DND-41 (cell line): ENCODE results near the gene SLC38A8.

Experiments
- EZH2 ChIP-seq: IDR thresholded peaks from 3 replicates; pipeline ENCODE4 v1.6.1; 2012; ENCODE audit warnings: borderline replicate concordance, low read depth, mild to moderate bottlenecking, moderate library complexity, low read length, inconsistent platforms; ENCODE audit not compliant: severe bottlenecking
- TF ChIP-seq, protein P1 (sequence below): IDR thresholded peaks from 2 replicates; pipeline ENCODE4 v1.5.1; 2012; ENCODE audit warnings: borderline replicate concordance, low read length, moderate library complexity, mild to moderate bottlenecking; ENCODE audit not compliant: poor library complexity, severe bottlenecking; ENCODE audit errors: extremely low read depth

DNA sequence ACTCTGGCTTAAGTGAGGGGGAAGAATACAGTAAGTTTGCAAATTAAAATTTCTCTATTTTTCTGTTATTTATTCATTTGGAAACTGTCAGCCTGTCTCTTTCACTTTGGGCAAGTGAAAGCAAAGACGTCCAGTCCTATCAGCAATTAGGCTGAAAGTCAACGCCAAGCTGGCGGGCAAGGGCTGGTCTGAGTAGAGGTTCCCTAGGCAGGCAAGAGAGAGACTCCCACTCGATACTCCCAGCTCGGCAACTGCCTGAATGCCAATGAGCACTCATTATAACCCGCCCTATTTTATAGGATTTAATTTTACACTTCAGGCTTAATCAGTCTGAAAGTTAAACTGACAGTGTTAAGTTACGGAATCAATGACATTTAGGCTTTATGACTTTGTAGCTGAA is 14.3 kb upstream of the SLC38A8 start:
- TF ChIP-seq, protein P1, sequence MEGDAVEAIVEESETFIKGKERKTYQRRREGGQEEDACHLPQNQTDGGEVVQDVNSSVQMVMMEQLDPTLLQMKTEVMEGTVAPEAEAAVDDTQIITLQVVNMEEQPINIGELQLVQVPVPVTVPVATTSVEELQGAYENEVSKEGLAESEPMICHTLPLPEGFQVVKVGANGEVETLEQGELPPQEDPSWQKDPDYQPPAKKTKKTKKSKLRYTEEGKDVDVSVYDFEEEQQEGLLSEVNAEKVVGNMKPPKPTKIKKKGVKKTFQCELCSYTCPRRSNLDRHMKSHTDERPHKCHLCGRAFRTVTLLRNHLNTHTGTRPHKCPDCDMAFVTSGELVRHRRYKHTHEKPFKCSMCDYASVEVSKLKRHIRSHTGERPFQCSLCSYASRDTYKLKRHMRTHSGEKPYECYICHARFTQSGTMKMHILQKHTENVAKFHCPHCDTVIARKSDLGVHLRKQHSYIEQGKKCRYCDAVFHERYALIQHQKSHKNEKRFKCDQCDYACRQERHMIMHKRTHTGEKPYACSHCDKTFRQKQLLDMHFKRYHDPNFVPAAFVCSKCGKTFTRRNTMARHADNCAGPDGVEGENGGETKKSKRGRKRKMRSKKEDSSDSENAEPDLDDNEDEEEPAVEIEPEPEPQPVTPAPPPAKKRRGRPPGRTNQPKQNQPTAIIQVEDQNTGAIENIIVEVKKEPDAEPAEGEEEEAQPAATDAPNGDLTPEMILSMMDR: no peak
- TF ChIP-seq EZH2: no peak
